ENCODE results near the gene CBFA2T3. TPM values are rescaled to one million over a fixed set of nuclear protein-coding genes. Genes with fewer than 3 reads are reported as not detected.
A peak's percentile ranks its signal among the peaks of the same experiment; 100 is the strongest.

The CBFA2T3 gene
- total and polyA plus RNA-seq, 8 donors = 3.8 to 10.4 (median 5.4) TPM

- DNase-seq (no peak), ATAC-seq (no peak)
- TF ChIP-seq CTCF (IDR thresholded peaks at IDR 0.05) = no peak
- H3K4me3 ChIP-seq = no peak overlapping the region
- no peaks in the 10 kb centered on the region for H3K9me3 ChIP-seq
- intact Hi-C loops (cut with DNase I) = no loop called here
- H3K4me1 ChIP-seq = peaks cover 0 to 16% of the 10 kb centered on the region in 2 donors
- no peaks in the 10 kb centered on the region for H3K27me3 ChIP-seq
- peaks cover 0 to 82% of the 10 kb centered on the region in 2 donors for H3K36me3 ChIP-seq
- H3K27ac ChIP-seq = no peak overlapping the region
These were observed 138.4 kb downstream of the CBFA2T3 start for GRCh38 chr16:88838566-88838965.

- ATAC-seq = no peak
- intact Hi-C loops (cut with DNase I) = no loop called here
- no peak overlapping the region for H3K27ac ChIP-seq
- no peak for TF ChIP-seq CTCF (IDR thresholded peaks at IDR 0.05)
- no peaks in the 10 kb centered on the region for H3K27me3 ChIP-seq
- H3K9me3 ChIP-seq = no peaks in the 10 kb centered on the region
- peaks cover 0 to 75% of the 10 kb centered on the region in 2 donors for H3K36me3 ChIP-seq
- peaks cover 0 to 16% of the 10 kb centered on the region in 2 donors for H3K4me1 ChIP-seq
- H3K4me3 ChIP-seq = no peak overlapping the region
- DNase-seq = no peak
These were observed 139.2 kb downstream of the CBFA2T3 start for GRCh38 chr16:88837806-88838205.

DNA sequence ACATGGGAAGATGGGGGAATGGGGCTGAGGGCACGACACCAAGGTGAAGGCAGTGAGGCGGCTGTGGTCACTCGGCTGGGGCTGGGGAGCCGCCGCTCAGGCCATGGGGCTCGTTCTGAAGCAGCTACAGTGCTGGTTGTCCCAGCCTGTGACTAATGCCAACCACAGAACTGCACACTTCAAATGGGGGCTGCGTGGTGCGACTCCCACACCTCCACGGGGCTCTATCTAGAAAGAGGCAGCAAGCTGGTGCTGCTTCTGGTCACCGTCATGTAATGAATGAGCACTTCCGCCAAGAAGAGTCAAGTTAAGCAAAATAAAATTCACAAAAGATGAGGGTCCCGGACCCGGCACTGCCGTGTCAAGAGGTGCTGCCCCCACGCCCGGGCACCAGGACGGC, 140.2 kb downstream of the CBFA2T3 start:
- Histone ChIP-seq H3K4me1 (peaks cover 0 to 16% of the 10 kb centered on the region in 2 donors), H3K4me3 (no peak overlapping the region), H3K9me3 (no peaks in the 10 kb centered on the region), H3K27me3 (no peaks in the 10 kb centered on the region), H3K36me3 (peaks cover 0 to 73% of the 10 kb centered on the region in 2 donors), H3K27ac (no peak overlapping the region)
- intact Hi-C loops (cut with DNase I) = no loop called here
- ATAC-seq (no peak), DNase-seq (no peak)
- no peak for TF ChIP-seq CTCF (IDR thresholded peaks at IDR 0.05)

GRCh38 chr16:88835818-88836217, 141.2 kb downstream of the CBFA2T3 start:
- Histone ChIP-seq H3K4me3 (no peak overlapping the region), H3K27ac (no peak overlapping the region), H3K36me3 (peaks cover 0 to 71% of the 10 kb centered on the region in 2 donors), H3K9me3 (no peaks in the 10 kb centered on the region), H3K27me3 (no peaks in the 10 kb centered on the region), H3K4me1 (peaks cover 0 to 12% of the 10 kb centered on the region in 2 donors)
- ATAC-seq (no peak), DNase-seq (no peak)
- TF ChIP-seq CTCF (IDR thresholded peaks at IDR 0.05) = no peak
- intact Hi-C loops (cut with DNase I) = no loop called here

DNA sequence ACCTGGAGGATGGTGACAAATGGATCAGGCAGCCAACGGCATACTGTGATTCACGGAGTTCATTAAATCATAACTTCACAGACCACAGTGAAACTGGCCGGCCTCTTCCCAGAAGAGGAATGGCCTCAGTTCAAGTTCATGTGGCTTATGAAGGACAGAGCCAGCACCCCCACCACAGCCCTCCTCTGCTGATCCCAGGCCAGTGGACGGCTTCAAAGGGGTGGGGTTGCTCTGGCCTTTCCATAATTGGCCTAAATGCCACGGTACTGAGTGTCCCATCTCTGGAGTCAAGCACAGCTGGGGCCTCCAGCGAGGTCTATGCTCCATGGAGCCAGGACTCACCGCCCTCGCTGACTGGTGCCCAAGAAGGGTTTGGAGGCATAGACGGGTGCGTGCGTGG, 141.6 kb downstream of the CBFA2T3 start:
- intact Hi-C loops (cut with DNase I) = no loop called here
- Histone ChIP-seq H3K9me3 (no peaks in the 10 kb centered on the region), H3K4me1 (peaks cover 0 to 12% of the 10 kb centered on the region in 2 donors), H3K27ac (no peak overlapping the region), H3K27me3 (no peaks in the 10 kb centered on the region), H3K4me3 (no peak overlapping the region), H3K36me3 (peaks cover 0 to 71% of the 10 kb centered on the region in 2 donors)
- no peak for TF ChIP-seq CTCF (IDR thresholded peaks at IDR 0.05)
- DNase-seq (no peak), ATAC-seq (peak; percentile 16)
